Kidney (tissue), 14 donors: ENCODE measurements around the gene IRF6. TPM values are rescaled to one million over a fixed set of nuclear protein-coding genes. Genes with fewer than 3 reads are reported as not detected.

Experiments used
- DNase-seq, 5 donors: peaks; one replicate each; pipeline ENCODE4 v3.0.0-alpha.2; 2013 to 2020
- FAIRE-seq: peaks from 2 replicates; lab custom pipeline; 2012; peaks lifted over from hg19 to GRCh38; lab: Jason Lieb, UNC
- H3K27ac ChIP-seq, 2 donors: one replicate each; pipeline ENCODE4 v1.7.0; 2013; ENCODE audit warnings: low read depth in 2 of 2, low read length in 2 of 2, inconsistent platforms in 1 of 2
- H3K27me3 ChIP-seq: one replicate; pipeline ENCODE4 v1.7.1; 2013; ENCODE audit warnings: low read length, inconsistent platforms; ENCODE audit not compliant: control insufficient read depth, insufficient read depth
- H3K36me3 ChIP-seq, 3 donors: one replicate each; pipeline versions ENCODE4 v1.7.0 to v1.7.1; 2013; ENCODE audit warnings: low read length in 3 of 3, control low read depth in 1 of 3, inconsistent platforms in 1 of 3; ENCODE audit not compliant: insufficient read depth in 3 of 3, control insufficient read depth in 2 of 3
- H3K4me1 ChIP-seq, 3 donors: one replicate each; pipeline versions ENCODE4 v1.7.0 to v1.7.1; 2013; ENCODE audit warnings: low read length in 3 of 3, inconsistent platforms in 1 of 3, low read depth in 1 of 3; ENCODE audit not compliant: control insufficient read depth in 2 of 3, insufficient read depth in 2 of 3
- H3K4me3 ChIP-seq, 3 donors: one replicate each; pipeline versions ENCODE4 v1.7.0 to v1.8.1; 2013; ENCODE audit warnings: low read length in 3 of 3, control low read depth in 1 of 3, inconsistent platforms in 1 of 3
- H3K9ac ChIP-seq, 3 donors: one replicate each; pipeline versions ENCODE4 v1.7.0 to v1.7.1; 2013; ENCODE audit warnings: low read length in 3 of 3, control low read depth in 1 of 3, inconsistent platforms in 1 of 3
- H3K9me3 ChIP-seq, 3 donors: one replicate each; pipeline versions ENCODE4 v1.7.0 to v1.7.1; 2013; ENCODE audit warnings: low read length in 3 of 3, control low read depth in 1 of 3, inconsistent platforms in 1 of 3; ENCODE audit not compliant: control insufficient read depth in 2 of 3, insufficient read depth in 1 of 3
- CTCF ChIP-seq: IDR thresholded peaks from 3 replicates; pipeline ENCODE4 v1.5.1; 2012; ENCODE audit warnings: mild to moderate bottlenecking, moderate library complexity, borderline replicate concordance; ENCODE audit not compliant: insufficient read depth; ENCODE audit errors: extremely low read depth
- intact Hi-C: fragments of 100-400 bp; cut with DNase I; formaldehyde crosslinking; loops from one replicate; pipeline ENCODE4 v1.11.1; 2022
- polyA plus RNA-seq: library from polyadenylated mRNA; stranded (reverse); fragments of 350-450 nt; fragmentation: Illumina TruSeq; extraction: RNeasy Lipid Tissue Mini Kit (QIAGEN cat#74804); gene quantifications from one replicate; pipeline ENCODE4 v1.2.3, GENCODE V29; 2014; ENCODE audit warnings: low read depth, low replicate concordance; ENCODE audit not compliant: insufficient read depth
- total RNA-seq: library from RNA; stranded (reverse); fragmentation: NEBNext Ultra II Directional; extraction: Animal tissue kit (Norgen Biotek cat#: 25700); gene quantifications from one replicate; pipeline ENCODE4 v1.2.1, GENCODE V29; 2021
- donor health status: control.
- donor health status: control.
- donor health status: control.
- donor health status: control.
- donor health status: control.
- donor health status: DM: yes; HTN: yes; CAD: no.
- donor health status: Normal renal cell carcinoma (clear cell type).

Gene IRF6
- total and polyA plus RNA-seq, 2 donors from 2014 or later, result 24.0 to 37.1 TPM

GRCh38 chr1:209810783-209811182 is 4.8 kb upstream of the IRF6 start:
- H3K36me3 ChIP-seq, result no peaks in the 10 kb centered on the region
- H3K27ac ChIP-seq, result no peak overlapping the region
- peaks cover 0 to 5% (median 0%) of the 10 kb centered on the region in 3 donors for H3K4me1 ChIP-seq
- no peak overlapping the region for H3K4me3 ChIP-seq
- H3K9ac ChIP-seq, result no peak overlapping the region
- H3K27me3 ChIP-seq, result no peaks in the 10 kb centered on the region
- H3K9me3 ChIP-seq, result no peaks in the 10 kb centered on the region
- TF ChIP-seq CTCF, result no peak
- FAIRE-seq, result no peak
- intact Hi-C loops, result no loop called here
- no peak for DNase-seq

GRCh38 chr1:209809611-209810010 is 3.7 kb upstream of the IRF6 start:
- Histone ChIP-seq H3K9ac (no peak overlapping the region), H3K4me1 (peaks cover 0 to 5% (median 2%) of the 10 kb centered on the region in 3 donors), H3K36me3 (no peaks in the 10 kb centered on the region), H3K27ac (no peak overlapping the region), H3K27me3 (no peaks in the 10 kb centered on the region), H3K9me3 (no peaks in the 10 kb centered on the region), H3K4me3 (no peak overlapping the region)
- FAIRE-seq (no peak), DNase-seq (no peak)
- intact Hi-C loops, result no loop called here
- no peak for TF ChIP-seq CTCF

GRCh38 chr1:209808059-209808581 is 2.2 kb upstream of the IRF6 start:
- DNase-seq (peak in 1 of 5 donors; percentile 80), FAIRE-seq (no peak)

More at GRCh38 chr1:209808059-209808581, 2.2 kb upstream of the IRF6 start:
- intact Hi-C loops, result no loop called here
- no peak overlapping the region for H3K9ac ChIP-seq
- H3K4me1 ChIP-seq, result peaks cover 0 to 5% (median 3%) of the 10 kb centered on the region in 3 donors
- H3K27ac ChIP-seq, result no peak overlapping the region
- H3K36me3 ChIP-seq, result no peaks in the 10 kb centered on the region
- H3K4me3 ChIP-seq, result no peak overlapping the region
- H3K27me3 ChIP-seq, result no peaks in the 10 kb centered on the region
- TF ChIP-seq CTCF, result no peak
- H3K9me3 ChIP-seq, result no peaks in the 10 kb centered on the region
